Ishikawa (cell line): Measurements from ENCODE around the gene GASK1B.

Source experiments
- CEBPB ChIP-seq: IDR thresholded peaks from 2 replicates; pipeline ENCODE4 v1.6.1; 2012
- CREB1 ChIP-seq: IDR thresholded peaks from 2 replicates; pipeline ENCODE4 v1.6.1; 2012; ENCODE audit warnings: low read depth
- EGR1 ChIP-seq: IDR thresholded peaks from 2 replicates; pipeline ENCODE4 v1.6.1; 2012
- EP300 ChIP-seq: IDR thresholded peaks from 2 replicates; pipeline ENCODE4 v1.6.1; 2012; ENCODE audit warnings: borderline replicate concordance
- FOXM1 ChIP-seq: IDR thresholded peaks from 2 replicates; pipeline ENCODE4 v1.6.1; 2012; ENCODE audit warnings: low read depth, borderline replicate concordance
- MAX ChIP-seq: IDR thresholded peaks from 2 replicates; pipeline ENCODE4 v1.6.1; 2012
- NFIC ChIP-seq: IDR thresholded peaks from 2 replicates; pipeline ENCODE4 v1.6.1; 2012
- RAD21 ChIP-seq: IDR thresholded peaks from 2 replicates; pipeline ENCODE4 v1.6.1; 2012; ENCODE audit warnings: low read depth
- TAF1 ChIP-seq: IDR thresholded peaks from 2 replicates; pipeline ENCODE4 v1.6.1; 2012; ENCODE audit warnings: low read depth, mild to moderate bottlenecking
- TCF12 ChIP-seq: IDR thresholded peaks from 2 replicates; pipeline ENCODE4 v1.6.1; 2012; ENCODE audit warnings: low read depth
- TEAD4 ChIP-seq: IDR thresholded peaks from 2 replicates; pipeline ENCODE4 v1.6.1; 2012
- USF1 ChIP-seq: IDR thresholded peaks from 2 replicates; pipeline ENCODE4 v1.6.1; 2012
- YY1 ChIP-seq: IDR thresholded peaks from 2 replicates; pipeline ENCODE4 v1.6.1; 2012; ENCODE audit warnings: low read depth
- ZBTB7A ChIP-seq: IDR thresholded peaks from 2 replicates; pipeline ENCODE4 v1.6.1; 2012; ENCODE audit warnings: low read depth
- TF ChIP-seq, protein P1 (sequence below): IDR thresholded peaks from 2 replicates; pipeline ENCODE4 v1.6.1; 2012; ENCODE audit warnings: low read depth, mild to moderate bottlenecking

The GASK1B gene

DNA sequence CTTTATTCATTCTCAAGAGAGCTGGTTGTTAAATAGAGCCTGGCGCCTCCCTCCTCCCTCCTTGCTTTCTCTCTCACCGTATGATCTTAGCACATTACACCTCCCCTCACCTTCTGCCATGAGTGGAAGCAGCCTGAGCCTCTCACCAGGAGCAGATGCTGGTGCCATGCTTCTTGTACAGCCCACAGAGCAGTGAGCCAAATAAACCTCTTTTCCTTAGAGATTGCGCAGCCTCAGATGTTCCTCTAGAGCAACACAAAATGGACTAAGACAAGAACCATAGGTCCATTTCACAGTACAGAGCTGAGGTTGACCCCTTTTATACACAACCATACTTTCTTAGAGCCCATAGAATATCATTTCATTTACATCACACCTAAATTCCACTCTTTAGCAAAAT, 27.4 kb upstream of the GASK1B start:
- no peak for TF ChIP-seq TAF1
- TF ChIP-seq USF1 = no peak
- TF ChIP-seq YY1 = no peak
- no peak for TF ChIP-seq CEBPB
- no peak for TF ChIP-seq TCF12
- no peak for TF ChIP-seq TEAD4
- TF ChIP-seq, protein P1, sequence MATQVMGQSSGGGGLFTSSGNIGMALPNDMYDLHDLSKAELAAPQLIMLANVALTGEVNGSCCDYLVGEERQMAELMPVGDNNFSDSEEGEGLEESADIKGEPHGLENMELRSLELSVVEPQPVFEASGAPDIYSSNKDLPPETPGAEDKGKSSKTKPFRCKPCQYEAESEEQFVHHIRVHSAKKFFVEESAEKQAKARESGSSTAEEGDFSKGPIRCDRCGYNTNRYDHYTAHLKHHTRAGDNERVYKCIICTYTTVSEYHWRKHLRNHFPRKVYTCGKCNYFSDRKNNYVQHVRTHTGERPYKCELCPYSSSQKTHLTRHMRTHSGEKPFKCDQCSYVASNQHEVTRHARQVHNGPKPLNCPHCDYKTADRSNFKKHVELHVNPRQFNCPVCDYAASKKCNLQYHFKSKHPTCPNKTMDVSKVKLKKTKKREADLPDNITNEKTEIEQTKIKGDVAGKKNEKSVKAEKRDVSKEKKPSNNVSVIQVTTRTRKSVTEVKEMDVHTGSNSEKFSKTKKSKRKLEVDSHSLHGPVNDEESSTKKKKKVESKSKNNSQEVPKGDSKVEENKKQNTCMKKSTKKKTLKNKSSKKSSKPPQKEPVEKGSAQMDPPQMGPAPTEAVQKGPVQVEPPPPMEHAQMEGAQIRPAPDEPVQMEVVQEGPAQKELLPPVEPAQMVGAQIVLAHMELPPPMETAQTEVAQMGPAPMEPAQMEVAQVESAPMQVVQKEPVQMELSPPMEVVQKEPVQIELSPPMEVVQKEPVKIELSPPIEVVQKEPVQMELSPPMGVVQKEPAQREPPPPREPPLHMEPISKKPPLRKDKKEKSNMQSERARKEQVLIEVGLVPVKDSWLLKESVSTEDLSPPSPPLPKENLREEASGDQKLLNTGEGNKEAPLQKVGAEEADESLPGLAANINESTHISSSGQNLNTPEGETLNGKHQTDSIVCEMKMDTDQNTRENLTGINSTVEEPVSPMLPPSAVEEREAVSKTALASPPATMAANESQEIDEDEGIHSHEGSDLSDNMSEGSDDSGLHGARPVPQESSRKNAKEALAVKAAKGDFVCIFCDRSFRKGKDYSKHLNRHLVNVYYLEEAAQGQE = no peak
- TF ChIP-seq EP300 = no peak
- no peak for TF ChIP-seq EGR1
- TF ChIP-seq FOXM1 = no peak
- no peak for TF ChIP-seq RAD21
- TF ChIP-seq ZBTB7A = no peak
- TF ChIP-seq MAX = no peak
- no peak for TF ChIP-seq CREB1
- TF ChIP-seq NFIC = no peak

- TF ChIP-seq TAF1 (no peak), MAX (no peak), TCF12 (no peak), CREB1 (no peak), FOXM1 (no peak), USF1 (no peak), ZBTB7A (no peak), YY1 (no peak), RAD21 (no peak), CEBPB (no peak), EGR1 (no peak), NFIC (no peak), TEAD4 (no peak), EP300 (no peak)
- TF ChIP-seq, protein P1 = no peak
These were observed 24.5 kb upstream of the GASK1B start for GRCh38 chr4:158197194-158197776.

GRCh38 chr4:158195297-158195696, 22.5 kb upstream of the GASK1B start:
- TF ChIP-seq EGR1 (no peak), CREB1 (no peak), TAF1 (no peak), NFIC (no peak), TEAD4 (no peak), FOXM1 (no peak), ZBTB7A (no peak), CEBPB (no peak), MAX (no peak), YY1 (no peak), USF1 (no peak), TCF12 (no peak), EP300 (no peak), RAD21 (no peak)
- TF ChIP-seq, protein P1 = no peak
